Daoy (cell line): ENCODE results near the gene METRN. TPM values are rescaled to one million over a fixed set of nuclear protein-coding genes. Genes with fewer than 3 reads are reported as not detected.

Experiments
- DNase-seq: peaks from one replicate; pipeline ENCODE4 v3.0.0-alpha.2; 2015; ENCODE audit warnings: low read depth
- total RNA-seq: library from RNA; depleted of rRNA; stranded (reverse); fragments of >200 nt; shearing (Covaris generic); gene quantifications from 2 replicates; pipeline ENCODE4 v1.2.3, GENCODE V29; 2014

METRN gene
- total RNA-seq, 1 experiment from 2014 or later: 40.9 TPM

- DNase-seq: no peak
Observed at GRCh38 chr16:759110-759910, 44.4 kb downstream of the METRN start.

- no peak for DNase-seq
Observed at GRCh38 chr16:760065-760464, 45.1 kb downstream of the METRN start.

- DNase-seq: peak; percentile 61
Observed at GRCh38 chr16:760545-761343, 45.8 kb downstream of the METRN start, which contains the start of gene MSLN. TSS of gene MSLN (plus strand) at chr16:760734. CDS start at chr16:762681, 1,947 bp downstream.

- DNase-seq: no peak
Observed at GRCh38 chr16:761625-762513, 47.0 kb downstream of the METRN start.

- DNase-seq: no peak
Observed at GRCh38 chr16:762595-763268, 47.8 kb downstream of the METRN start.

- DNase-seq: no peak
Observed at GRCh38 chr16:763369-764183, 48.7 kb downstream of the METRN start.

GRCh38 chr16:764184-764750 lies 49.3 kb downstream of the METRN start:
- DNase-seq: no peak

- no peak for DNase-seq
Observed at GRCh38 chr16:764848-765487, 50.0 kb downstream of the METRN start.

- no peak for DNase-seq
Observed at GRCh38 chr16:765488-765865, 50.6 kb downstream of the METRN start.

GRCh38 chr16:766008-766819 lies 51.3 kb downstream of the METRN start:
- no peak for DNase-seq

GRCh38 chr16:766820-767640 lies 52.1 kb downstream of the METRN start:
- no peak for DNase-seq

GRCh38 chr16:767743-768235 lies 52.9 kb downstream of the METRN start:
- DNase-seq: no peak

GRCh38 chr16:768428-768827 lies 53.5 kb downstream of the METRN start:
- DNase-seq: no peak
